Measurements from ENCODE around the gene STK39. TPM values are rescaled to one million over a fixed set of nuclear protein-coding genes. Genes with fewer than 3 reads are reported as not detected.

Gene STK39
- total RNA-seq, 2 experiments from 2014 or later = 7.9 to 9.5 TPM

GRCh38 chr2:167960089-167960747 is 287.2 kb downstream of the STK39 start:
- no peaks in the 10 kb centered on the region for H3K4me1 ChIP-seq (ENCODE audit: insufficient read depth, low read length)
- intact Hi-C loops (cut with DNase I, micrococcal nuclease) = no loop called here
- no peaks in the 10 kb centered on the region for H3K27me3 ChIP-seq (ENCODE audit: control insufficient read depth in 1 of 2, insufficient read depth in 2 of 2, low read length in 2 of 2)
- no peak for ATAC-seq (ENCODE audit: poor library complexity)
- ChIA-PET CTCF (interaction anchor here (0.6 kb wide), 1 partner anchor 1709 kb away, joined by 3 read pairs; no protein-coding TSS in a partner anchor), POLR2A (no interaction called here)
- Mint-ChIP-seq H3K27me3 (no peaks in the 10 kb centered on the region), H3K4me3 (no peak overlapping the region), H3K36me3 (ENCODE audit: low read depth) (peaks cover 90% of the 10 kb centered on the region), H3K4me1 (ENCODE audit: low read depth) (no peaks in the 10 kb centered on the region), H3K27ac (no peak overlapping the region), H3K9me3 (no peaks in the 10 kb centered on the region)
- H3K36me3 ChIP-seq (ENCODE audit: insufficient read depth, low read length) = peaks cover 35% of the 10 kb centered on the region
- H3K9me3 ChIP-seq (ENCODE audit: control insufficient read depth in 1 of 2, insufficient read depth in 1 of 2, low read length in 2 of 2) = peaks cover 0 to 2% of the 10 kb centered on the region in 2 experiments
- no peak overlapping the region for H3K27ac ChIP-seq (ENCODE audit: low read depth in 1 of 2, low read length in 2 of 2)
- DNase-seq = no peak
- no peak for TF ChIP-seq CTCF (IDR thresholded peaks at IDR 0.05)
- H3K4me3 ChIP-seq (ENCODE audit: low read length) = no peak overlapping the region

- no peaks in the 10 kb centered on the region for H3K27me3 ChIP-seq (ENCODE audit: control insufficient read depth in 1 of 2, insufficient read depth in 2 of 2, low read length in 2 of 2)
- ChIA-PET CTCF (no interaction called here), POLR2A (no interaction called here)
- ATAC-seq (ENCODE audit: poor library complexity) = no peak
- no peaks in the 10 kb centered on the region for H3K4me1 ChIP-seq (ENCODE audit: insufficient read depth, low read length)
- Mint-ChIP-seq H3K4me1 (ENCODE audit: low read depth) (no peaks in the 10 kb centered on the region), H3K27ac (no peak overlapping the region), H3K4me3 (no peak overlapping the region), H3K27me3 (no peaks in the 10 kb centered on the region), H3K36me3 (ENCODE audit: low read depth) (peaks cover 74% of the 10 kb centered on the region), H3K9me3 (no peaks in the 10 kb centered on the region)
- no peak overlapping the region for H3K27ac ChIP-seq (ENCODE audit: low read depth in 1 of 2, low read length in 2 of 2)
- DNase-seq = no peak
- peaks cover 0 to 3% of the 10 kb centered on the region in 2 experiments for H3K9me3 ChIP-seq (ENCODE audit: control insufficient read depth in 1 of 2, insufficient read depth in 1 of 2, low read length in 2 of 2)
- intact Hi-C loops (cut with DNase I, micrococcal nuclease) = no loop called here
- H3K4me3 ChIP-seq (ENCODE audit: low read length) = no peak overlapping the region
- no peak for TF ChIP-seq CTCF (IDR thresholded peaks at IDR 0.05)
- peaks cover 18% of the 10 kb centered on the region for H3K36me3 ChIP-seq (ENCODE audit: insufficient read depth, low read length)
Observed at GRCh38 chr2:167957662-167958061, 289.7 kb downstream of the STK39 start.

- intact Hi-C loops (cut with DNase I, micrococcal nuclease) = no loop called here
- Mint-ChIP-seq H3K36me3 (ENCODE audit: low read depth) (peaks cover 51% of the 10 kb centered on the region), H3K27me3 (no peaks in the 10 kb centered on the region), H3K9me3 (no peaks in the 10 kb centered on the region), H3K27ac (no peak overlapping the region), H3K4me1 (ENCODE audit: low read depth) (no peaks in the 10 kb centered on the region), H3K4me3 (no peak overlapping the region)
- H3K4me3 ChIP-seq (ENCODE audit: low read length) = no peak overlapping the region
- TF ChIP-seq CTCF (IDR thresholded peaks at IDR 0.05) = no peak
- no peak overlapping the region for H3K27ac ChIP-seq (ENCODE audit: low read depth in 1 of 2, low read length in 2 of 2)
- no peaks in the 10 kb centered on the region for H3K4me1 ChIP-seq (ENCODE audit: insufficient read depth, low read length)
- ChIA-PET POLR2A (no interaction called here), CTCF (no interaction called here)
- H3K36me3 ChIP-seq (ENCODE audit: insufficient read depth, low read length) = peaks cover 5% of the 10 kb centered on the region
- H3K27me3 ChIP-seq (ENCODE audit: control insufficient read depth in 1 of 2, insufficient read depth in 2 of 2, low read length in 2 of 2) = no peaks in the 10 kb centered on the region
- DNase-seq = no peak
- peaks cover 0 to 3% of the 10 kb centered on the region in 2 experiments for H3K9me3 ChIP-seq (ENCODE audit: control insufficient read depth in 1 of 2, insufficient read depth in 1 of 2, low read length in 2 of 2)
- ATAC-seq (ENCODE audit: poor library complexity) = no peak
Observed at GRCh38 chr2:167955264-167955906, 292.0 kb downstream of the STK39 start.
